ENCODE data around the gene IFT81.

Gene IFT81

DNA sequence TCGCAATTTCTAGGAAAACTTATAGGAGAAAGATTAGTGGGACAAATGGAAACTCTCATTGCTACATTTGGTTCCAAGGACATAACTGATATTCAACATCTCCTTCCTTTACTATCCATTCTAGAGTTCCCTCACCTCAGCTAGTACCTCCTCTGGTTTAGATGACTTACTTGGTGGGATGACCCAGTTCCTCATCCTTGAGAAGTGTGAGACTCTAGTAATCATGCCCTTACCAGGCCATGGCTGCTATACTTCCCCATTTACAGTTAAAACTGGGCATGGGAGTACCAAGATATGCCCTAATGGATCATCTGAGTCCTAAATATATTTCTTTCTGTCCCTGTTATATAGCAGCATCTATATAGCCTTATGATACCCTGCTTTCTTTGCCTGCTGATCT lies 58.1 kb downstream of the IFT81 start:
- H3K36me3 ChIP-seq (ENCODE audit: control insufficient read depth in 2 of 2, insufficient read depth in 1 of 2, low read length in 2 of 2), result peaks cover 0 to 37% of the 10 kb centered on the region in 2 experiments; a peak in 2 of 3 replicates
- H3K9me3 ChIP-seq (ENCODE audit: control insufficient read depth, insufficient read depth, low read depth, low read length), result no peaks in the 10 kb centered on the region
- CTCF ChIA-PET, result interaction anchor here (0.6 kb wide), 1 partner anchor 46 kb away, joined by 3 read pairs; no protein-coding TSS in a partner anchor
- H3K27ac ChIP-seq (ENCODE audit: extremely low read depth, low read depth, low read length), result no peak overlapping the region
- no peak overlapping the region for H3K4me3 ChIP-seq (ENCODE audit: low read depth, low read length)
- no peaks in the 10 kb centered on the region for H3K4me1 ChIP-seq (ENCODE audit: control insufficient read depth, insufficient read depth, low read length)
- no peak for TF ChIP-seq ZNF549 (tag by site-specific recombination; IDR thresholded peaks at IDR 0.05)
- POLR2A ChIA-PET, result interaction anchor here (0.6 kb wide), 1 partner anchor 8 kb away, joined by 3 read pairs; no protein-coding TSS in a partner anchor

DNA sequence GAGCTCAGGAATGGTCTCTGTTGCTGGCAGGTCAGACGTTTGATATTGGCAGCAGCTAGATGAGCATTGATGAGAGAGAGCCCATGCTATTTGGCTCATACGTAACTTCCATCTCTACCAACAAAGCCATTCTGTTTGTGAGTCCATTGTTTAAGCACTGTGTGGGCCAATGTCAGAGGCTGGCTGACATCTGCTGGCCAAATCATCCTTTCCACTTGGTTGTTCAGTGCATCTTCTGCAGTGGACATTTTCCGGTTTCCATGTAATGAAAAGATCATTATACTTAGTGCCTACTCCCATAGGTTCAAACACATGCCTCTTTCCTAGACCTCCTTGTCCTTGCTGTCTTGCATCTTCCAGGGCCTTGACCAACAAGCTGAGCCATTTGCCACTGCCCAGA lies 59.2 kb downstream of the IFT81 start:
- Histone ChIP-seq H3K4me1 (ENCODE audit: control insufficient read depth, insufficient read depth, low read length) (no peaks in the 10 kb centered on the region), H3K9me3 (ENCODE audit: control insufficient read depth, insufficient read depth, low read depth, low read length) (no peaks in the 10 kb centered on the region), H3K27ac (ENCODE audit: extremely low read depth, low read depth, low read length) (no peak overlapping the region), H3K4me3 (ENCODE audit: low read depth, low read length) (no peak overlapping the region), H3K36me3 (ENCODE audit: control insufficient read depth in 2 of 2, insufficient read depth in 1 of 2, low read length in 2 of 2) (peaks cover 0 to 37% of the 10 kb centered on the region in 2 experiments; a peak in 2 of 3 replicates)
- CTCF ChIA-PET, result interaction anchor here (1.0 kb wide), 1 partner anchor 53 kb away, joined by 3 read pairs; no protein-coding TSS in a partner anchor
- POLR2A ChIA-PET, result no interaction called here
- TF ChIP-seq ZNF837 (tag by site-specific recombination; IDR thresholded peaks at IDR 0.05) (no peak), ZFP69B (tag by site-specific recombination; IDR thresholded peaks at IDR 0.05) (no peak), ZNF211 (tag by site-specific recombination; IDR thresholded peaks at IDR 0.05; ENCODE audit: low read depth) (no peak), SETDB1 (IDR thresholded peaks at IDR 0.05; ENCODE audit: insufficient read length, low read length) (no peak), ZNF768 (tag by site-specific recombination; IDR thresholded peaks at IDR 0.05) (no peak), RBAK (tag by site-specific recombination; IDR thresholded peaks at IDR 0.05) (no peak), ZNF596 (tag by site-specific recombination; IDR thresholded peaks at IDR 0.05) (no peak), ZNF510 (tag by site-specific recombination; IDR thresholded peaks at IDR 0.05; ENCODE audit: insufficient replicate concordance) (no peak), ZSCAN30 (tag by site-specific recombination; IDR thresholded peaks at IDR 0.05) (no peak), ZNF776 (tag by site-specific recombination; IDR thresholded peaks at IDR 0.05; ENCODE audit: borderline replicate concordance) (no peak), ZNF488 (tag by site-specific recombination; IDR thresholded peaks at IDR 0.05) (no peak)
- TF ChIP-seq, protein P1, sequence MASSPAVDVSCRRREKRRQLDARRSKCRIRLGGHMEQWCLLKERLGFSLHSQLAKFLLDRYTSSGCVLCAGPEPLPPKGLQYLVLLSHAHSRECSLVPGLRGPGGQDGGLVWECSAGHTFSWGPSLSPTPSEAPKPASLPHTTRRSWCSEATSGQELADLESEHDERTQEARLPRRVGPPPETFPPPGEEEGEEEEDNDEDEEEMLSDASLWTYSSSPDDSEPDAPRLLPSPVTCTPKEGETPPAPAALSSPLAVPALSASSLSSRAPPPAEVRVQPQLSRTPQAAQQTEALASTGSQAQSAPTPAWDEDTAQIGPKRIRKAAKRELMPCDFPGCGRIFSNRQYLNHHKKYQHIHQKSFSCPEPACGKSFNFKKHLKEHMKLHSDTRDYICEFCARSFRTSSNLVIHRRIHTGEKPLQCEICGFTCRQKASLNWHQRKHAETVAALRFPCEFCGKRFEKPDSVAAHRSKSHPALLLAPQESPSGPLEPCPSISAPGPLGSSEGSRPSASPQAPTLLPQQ (tag by site-specific recombination; IDR thresholded peaks at IDR 0.05), result no peak
- TF ChIP-seq, protein P2, sequence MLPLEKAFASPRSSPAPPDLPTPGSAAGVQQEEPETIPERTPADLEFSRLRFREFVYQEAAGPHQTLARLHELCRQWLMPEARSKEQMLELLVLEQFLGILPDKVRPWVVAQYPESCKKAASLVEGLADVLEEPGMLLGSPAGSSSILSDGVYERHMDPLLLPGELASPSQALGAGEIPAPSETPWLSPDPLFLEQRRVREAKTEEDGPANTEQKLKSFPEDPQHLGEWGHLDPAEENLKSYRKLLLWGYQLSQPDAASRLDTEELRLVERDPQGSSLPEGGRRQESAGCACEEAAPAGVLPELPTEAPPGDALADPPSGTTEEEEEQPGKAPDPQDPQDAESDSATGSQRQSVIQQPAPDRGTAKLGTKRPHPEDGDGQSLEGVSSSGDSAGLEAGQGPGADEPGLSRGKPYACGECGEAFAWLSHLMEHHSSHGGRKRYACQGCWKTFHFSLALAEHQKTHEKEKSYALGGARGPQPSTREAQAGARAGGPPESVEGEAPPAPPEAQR (tag by site-specific recombination; IDR thresholded peaks at IDR 0.05), result no peak

DNA sequence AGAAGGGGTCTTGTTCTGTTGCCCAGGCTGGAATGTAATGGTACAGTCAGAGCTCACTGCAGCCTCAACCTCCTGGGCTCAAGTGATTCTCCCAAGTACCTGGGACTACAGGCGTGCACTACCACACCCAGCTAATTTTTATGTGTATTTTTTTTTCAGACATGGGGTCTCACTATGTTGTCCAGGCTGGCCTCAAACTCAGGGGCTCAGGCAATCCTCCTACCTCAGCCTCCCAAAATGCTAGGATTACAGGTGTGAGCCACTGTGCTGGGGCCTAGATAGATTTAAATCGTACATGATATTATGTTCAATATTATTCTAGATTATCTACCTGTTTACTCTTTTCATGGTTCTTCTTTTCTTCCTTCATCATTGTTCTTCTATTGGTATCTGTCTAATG lies 61.5 kb downstream of the IFT81 start:
- ChIA-PET POLR2A (no interaction called here), CTCF (no interaction called here)
- Histone ChIP-seq H3K4me1 (ENCODE audit: control insufficient read depth, insufficient read depth, low read length) (no peaks in the 10 kb centered on the region), H3K27ac (ENCODE audit: extremely low read depth, low read depth, low read length) (no peak overlapping the region), H3K36me3 (ENCODE audit: control insufficient read depth in 2 of 2, insufficient read depth in 1 of 2, low read length in 2 of 2) (peaks cover 0 to 37% of the 10 kb centered on the region in 2 experiments; a peak in 2 of 3 replicates), H3K9me3 (ENCODE audit: control insufficient read depth, insufficient read depth, low read depth, low read length) (no peaks in the 10 kb centered on the region), H3K4me3 (ENCODE audit: low read depth, low read length) (no peak overlapping the region)
- no peak for TF ChIP-seq ZFP69B (tag by site-specific recombination; IDR thresholded peaks at IDR 0.05)
- no peak for TF ChIP-seq ZNF433 (tag by site-specific recombination; IDR thresholded peaks at IDR 0.05; ENCODE audit: low read depth)
- TF ChIP-seq, protein P3, sequence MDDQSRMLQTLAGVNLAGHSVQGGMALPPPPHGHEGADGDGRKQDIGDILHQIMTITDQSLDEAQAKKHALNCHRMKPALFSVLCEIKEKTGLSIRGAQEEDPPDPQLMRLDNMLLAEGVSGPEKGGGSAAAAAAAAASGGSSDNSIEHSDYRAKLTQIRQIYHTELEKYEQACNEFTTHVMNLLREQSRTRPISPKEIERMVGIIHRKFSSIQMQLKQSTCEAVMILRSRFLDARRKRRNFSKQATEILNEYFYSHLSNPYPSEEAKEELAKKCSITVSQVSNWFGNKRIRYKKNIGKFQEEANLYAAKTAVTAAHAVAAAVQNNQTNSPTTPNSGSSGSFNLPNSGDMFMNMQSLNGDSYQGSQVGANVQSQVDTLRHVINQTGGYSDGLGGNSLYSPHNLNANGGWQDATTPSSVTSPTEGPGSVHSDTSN (CRISPR knock-in tag; IDR thresholded peaks at IDR 0.05), result no peak
- TF ChIP-seq ZNF776 (tag by site-specific recombination; IDR thresholded peaks at IDR 0.05; ENCODE audit: borderline replicate concordance), result no peak
- TF ChIP-seq ZNF121 (tag by site-specific recombination; IDR thresholded peaks at IDR 0.05), result peak; percentile 64; the same call in 1 of the 2 replicates
- TF ChIP-seq PRDM6 (tag by site-specific recombination; IDR thresholded peaks at IDR 0.05), result no peak
- no peak for TF ChIP-seq ZNF768 (tag by site-specific recombination; IDR thresholded peaks at IDR 0.05)
- TF ChIP-seq TCF7L2 (IDR thresholded peaks at IDR 0.05; ENCODE audit: borderline replicate concordance, low read depth, low read length), result no peak
